HG02763 (cell line): Measurements from ENCODE around the gene SPIC.
"Not testable (repeated sequence)": the region's sequence is repeated elsewhere in the genome, so short reads cannot be mapped to it uniquely, and the experiment has no call there.

ENCODE experiments used
- ATAC-seq: cut with Tn5 transposase; IDR thresholded peaks from one replicate; pipeline ENCODE4 v1.9.1; 2021; ENCODE audit warnings: mild to moderate bottlenecking, moderate library complexity; ENCODE audit not compliant: unreplicated experiment

Gene SPIC

GRCh38 chr12:101474711-101475386, at the start of gene SPIC:
Gene SPIC, plus strand, starts transcription at chr12:101475336. Its CDS starts 1,569 bp downstream, at chr12:101476905.
- ATAC-seq = no peak

DNA sequence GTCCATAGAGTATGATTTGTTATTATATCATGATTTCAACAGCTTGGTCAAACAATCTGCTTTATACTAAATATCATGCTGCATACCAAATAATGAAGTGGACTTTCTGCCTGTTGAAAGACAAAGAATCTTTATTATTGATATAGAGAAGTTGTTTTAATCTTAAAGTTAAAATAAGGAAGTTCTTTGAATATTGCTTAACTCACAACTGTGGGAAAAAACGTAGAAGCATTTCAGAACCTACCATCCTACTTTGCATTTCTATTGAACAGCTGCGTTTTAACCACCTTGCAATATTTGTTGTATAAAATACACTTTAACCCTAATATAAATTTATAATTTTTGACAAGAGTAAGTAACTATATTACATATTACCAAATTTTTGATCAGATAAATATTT, 44.7 kb upstream of the SPIC start:
- ATAC-seq = no peak

- no peak for ATAC-seq
Observed at GRCh38 chr12:101436136-101436535, 39.0 kb upstream of the SPIC start.

- ATAC-seq = no peak
Observed at GRCh38 chr12:101439236-101439635, 35.9 kb upstream of the SPIC start.

GRCh38 chr12:101441461-101442224, 33.5 kb upstream of the SPIC start:
- ATAC-seq = no peak

- ATAC-seq = no peak
Observed at GRCh38 chr12:101455685-101456084, 19.5 kb upstream of the SPIC start.

- no peak for ATAC-seq
Observed at GRCh38 chr12:101459642-101460346, 15.3 kb upstream of the SPIC start.

GRCh38 chr12:101468948-101469347, 6.2 kb upstream of the SPIC start:
- ATAC-seq = no peak

DNA sequence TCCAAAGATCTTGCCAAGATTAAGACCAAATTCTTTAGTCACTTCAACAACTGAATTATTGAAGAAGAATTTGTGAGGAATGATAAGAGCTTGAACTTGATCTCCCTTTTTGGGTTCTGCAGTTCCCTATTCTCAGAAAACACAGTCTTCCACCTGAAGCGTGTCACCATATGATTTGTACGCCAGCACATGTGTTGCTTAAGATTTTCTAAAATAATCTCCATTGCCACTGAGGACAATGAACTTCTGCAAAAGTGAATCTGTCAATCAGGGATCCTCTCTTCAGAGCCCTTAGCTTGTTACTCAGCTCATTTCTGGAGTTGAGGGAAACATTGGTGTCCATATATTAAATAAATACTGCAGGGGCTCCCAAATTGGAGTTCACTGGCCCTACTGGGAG, 4.2 kb upstream of the SPIC start:
- ATAC-seq = no peak

DNA sequence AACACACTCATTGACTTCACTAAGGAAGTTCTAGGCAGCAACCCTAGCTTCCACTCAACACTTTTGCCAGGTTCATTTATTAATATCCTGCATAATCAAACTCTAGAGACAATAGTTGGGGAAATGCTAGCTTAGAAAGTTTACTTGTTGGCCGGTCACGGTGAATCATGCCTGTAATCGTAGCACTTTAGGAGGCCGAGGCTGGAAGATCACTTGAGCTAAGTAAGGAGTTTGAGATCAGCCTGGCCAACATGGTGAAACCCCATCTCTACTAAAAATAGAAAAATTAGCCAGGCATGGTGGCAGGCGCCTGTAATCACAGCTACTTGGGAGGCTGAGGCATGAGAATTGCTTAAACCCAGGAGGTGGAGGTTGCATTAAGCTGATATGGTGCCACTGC, 3.3 kb upstream of the SPIC start:
- not testable (repeated sequence) for ATAC-seq

DNA sequence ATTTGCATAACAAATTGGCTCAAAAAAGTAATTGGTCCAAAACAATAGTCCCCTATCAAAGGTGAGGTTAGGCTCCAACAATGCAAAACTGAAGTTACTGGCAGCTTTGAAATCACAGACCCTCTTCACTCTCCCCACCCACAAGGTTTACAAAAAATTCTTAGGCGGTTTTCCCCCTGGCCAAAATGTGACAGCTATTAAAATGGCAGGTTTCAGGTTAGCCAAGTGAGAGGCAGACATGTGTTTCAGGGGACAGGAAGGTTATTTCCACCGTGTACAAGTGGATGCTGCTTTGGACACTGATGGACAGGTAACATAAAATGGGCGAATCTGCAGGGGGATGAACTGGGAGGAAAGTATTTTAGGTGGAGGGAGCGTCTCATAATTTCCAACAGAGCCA, 888 bp upstream of the SPIC start:
- ATAC-seq = no peak

- ATAC-seq = no peak
Observed at GRCh38 chr12:101475751-101476305, 692 bp downstream of the SPIC start.

GRCh38 chr12:101480849-101481248, 5.7 kb downstream of the SPIC start:
- no peak for ATAC-seq

DNA sequence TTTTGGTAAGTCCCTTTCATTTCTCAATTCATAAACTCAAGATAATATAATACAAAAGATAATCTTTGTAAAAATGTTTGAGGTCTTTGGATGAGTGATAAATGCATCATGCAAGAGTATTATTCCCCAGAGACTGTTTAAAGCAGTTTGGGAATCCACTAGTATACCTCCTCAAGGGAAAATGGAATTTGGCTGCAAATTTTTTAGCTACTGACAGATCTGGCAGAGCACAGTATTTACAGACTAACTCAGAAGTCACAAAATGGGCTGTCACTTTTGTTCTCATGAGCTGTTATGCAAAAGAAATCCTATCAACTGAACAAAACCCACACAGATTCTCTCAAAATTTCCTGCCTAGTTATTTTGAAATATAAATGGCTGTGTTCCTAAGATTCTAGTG, 9.9 kb downstream of the SPIC start:
- ATAC-seq = no peak

- ATAC-seq = no peak
Observed at GRCh38 chr12:101488469-101488868, 13.3 kb downstream of the SPIC start.

- ATAC-seq = no peak
Observed at GRCh38 chr12:101490286-101490920, 15.3 kb downstream of the SPIC start.

DNA sequence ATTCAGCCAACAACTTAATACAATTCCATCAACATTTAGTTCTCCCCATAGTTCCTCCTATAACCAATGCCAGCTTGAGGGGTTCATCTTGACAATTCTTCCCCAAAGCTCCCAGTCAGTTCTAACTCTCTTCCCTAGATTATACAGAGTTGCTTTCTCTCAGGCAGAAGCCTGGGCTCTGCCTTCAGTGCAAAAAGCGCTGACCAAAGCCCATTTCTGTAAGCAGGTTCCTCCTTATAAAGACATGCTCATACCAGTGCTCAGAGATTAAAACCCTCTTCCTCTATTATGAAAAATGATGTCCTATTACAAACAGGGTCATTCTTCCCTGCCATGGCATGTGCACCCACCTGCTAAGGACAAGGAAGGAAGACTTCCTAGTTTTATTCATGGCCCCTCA, 16.2 kb downstream of the SPIC start:
- no peak for ATAC-seq

DNA sequence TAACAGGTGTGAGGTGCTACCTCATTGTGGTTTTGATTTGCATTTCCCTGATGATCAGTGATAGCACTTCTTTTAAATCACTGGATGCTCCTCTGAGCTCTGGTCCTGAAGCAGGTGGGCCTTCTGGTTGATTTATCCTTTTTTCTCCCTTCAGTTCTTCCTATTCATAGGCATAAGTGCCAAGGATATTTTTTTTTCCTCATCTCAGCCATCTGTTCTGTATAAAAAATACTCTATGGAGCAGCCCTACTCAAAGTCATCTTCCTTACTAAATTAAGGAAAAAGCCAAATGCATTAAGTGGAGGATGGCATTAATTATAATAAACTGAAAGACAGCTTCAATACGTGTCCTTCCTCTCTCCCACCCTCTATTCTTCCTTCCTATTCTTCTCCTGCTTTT, 18.4 kb downstream of the SPIC start:
- ATAC-seq = no peak

GRCh38 chr12:101498252-101498651, 23.1 kb downstream of the SPIC start:
- ATAC-seq = no peak

DNA sequence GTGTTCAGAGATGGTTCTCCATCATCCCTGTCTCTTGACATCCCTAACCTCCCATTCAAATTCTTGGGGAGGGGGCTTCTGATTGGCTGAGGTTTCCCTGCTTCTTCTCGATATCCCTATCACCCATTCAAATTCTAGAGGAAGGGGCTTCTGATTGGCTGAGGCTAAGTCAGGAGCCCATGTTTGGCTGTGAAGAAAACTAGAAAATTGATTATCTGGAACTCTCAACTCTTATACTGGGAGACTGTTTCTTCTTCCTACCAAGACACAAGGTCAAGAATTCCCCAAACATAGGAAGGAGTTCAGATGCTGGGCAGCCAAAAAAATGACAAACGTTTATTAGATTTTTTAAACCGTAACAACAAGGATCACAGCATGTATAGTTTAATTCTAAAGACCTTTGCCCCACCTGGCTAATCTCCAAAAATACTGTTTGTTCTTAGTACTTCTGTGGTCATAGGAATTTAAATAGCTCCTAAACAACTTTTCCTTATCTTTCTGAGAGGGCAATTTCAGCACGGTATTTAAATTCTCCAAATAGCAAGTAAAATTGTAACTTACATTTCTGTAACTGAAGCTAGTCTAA, 26.4 kb downstream of the SPIC start:
- ATAC-seq = no peak

- ATAC-seq = no peak
Observed at GRCh38 chr12:101521136-101521535, 46.0 kb downstream of the SPIC start.
